ENCODE results near the gene SMARCAD1. TPM values are rescaled to one million over a fixed set of nuclear protein-coding genes. Genes with fewer than 3 reads are reported as not detected.

SMARCAD1 gene
- total and polyA plus RNA-seq, 9 donors: 10.2 to 30.5 (median 20.3) TPM

DNA sequence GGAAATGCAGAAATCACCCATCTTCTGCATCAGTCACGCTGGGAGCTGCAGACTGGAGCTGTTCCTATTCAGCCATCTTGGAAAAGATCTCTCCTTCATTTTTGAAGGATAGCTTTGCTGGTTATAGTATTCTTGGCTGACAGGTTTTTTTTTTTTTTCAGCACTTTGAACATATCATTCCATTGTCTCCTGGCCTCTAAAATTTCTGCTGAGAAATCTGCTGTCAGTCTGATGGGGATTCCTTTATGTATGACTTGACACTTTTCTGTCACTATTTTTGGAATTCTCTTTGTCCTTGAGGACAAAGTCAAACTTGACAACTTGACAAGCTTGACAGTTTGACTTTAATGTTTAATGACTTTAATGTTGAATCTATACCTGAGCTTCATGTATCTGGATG is 118.2 kb downstream of the SMARCAD1 start:
- no peak overlapping the region for H3K4me3 ChIP-seq
- no peak for TF ChIP-seq EP300 (IDR thresholded peaks at IDR 0.05)
- TF ChIP-seq, protein P1, sequence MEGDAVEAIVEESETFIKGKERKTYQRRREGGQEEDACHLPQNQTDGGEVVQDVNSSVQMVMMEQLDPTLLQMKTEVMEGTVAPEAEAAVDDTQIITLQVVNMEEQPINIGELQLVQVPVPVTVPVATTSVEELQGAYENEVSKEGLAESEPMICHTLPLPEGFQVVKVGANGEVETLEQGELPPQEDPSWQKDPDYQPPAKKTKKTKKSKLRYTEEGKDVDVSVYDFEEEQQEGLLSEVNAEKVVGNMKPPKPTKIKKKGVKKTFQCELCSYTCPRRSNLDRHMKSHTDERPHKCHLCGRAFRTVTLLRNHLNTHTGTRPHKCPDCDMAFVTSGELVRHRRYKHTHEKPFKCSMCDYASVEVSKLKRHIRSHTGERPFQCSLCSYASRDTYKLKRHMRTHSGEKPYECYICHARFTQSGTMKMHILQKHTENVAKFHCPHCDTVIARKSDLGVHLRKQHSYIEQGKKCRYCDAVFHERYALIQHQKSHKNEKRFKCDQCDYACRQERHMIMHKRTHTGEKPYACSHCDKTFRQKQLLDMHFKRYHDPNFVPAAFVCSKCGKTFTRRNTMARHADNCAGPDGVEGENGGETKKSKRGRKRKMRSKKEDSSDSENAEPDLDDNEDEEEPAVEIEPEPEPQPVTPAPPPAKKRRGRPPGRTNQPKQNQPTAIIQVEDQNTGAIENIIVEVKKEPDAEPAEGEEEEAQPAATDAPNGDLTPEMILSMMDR (IDR thresholded peaks at IDR 0.05): no peak
- no peak for TF ChIP-seq POLR2A (IDR thresholded peaks at IDR 0.05)
- H3K27ac ChIP-seq: no peak overlapping the region
- H3K9me3 ChIP-seq: no peaks in the 10 kb centered on the region
- no peaks in the 10 kb centered on the region for H3K4me1 ChIP-seq (ENCODE audit: insufficient read depth)
- intact Hi-C loops (cut with DNase I): no loop called here
- 86 to 88% (median 88%) methylated on average over 1 of the region's 1 CpG for WGBS, 3 donors
- no peaks in the 10 kb centered on the region for H3K27me3 ChIP-seq
- DNase-seq: no peak
- no peaks in the 10 kb centered on the region for H3K36me3 ChIP-seq

DNA sequence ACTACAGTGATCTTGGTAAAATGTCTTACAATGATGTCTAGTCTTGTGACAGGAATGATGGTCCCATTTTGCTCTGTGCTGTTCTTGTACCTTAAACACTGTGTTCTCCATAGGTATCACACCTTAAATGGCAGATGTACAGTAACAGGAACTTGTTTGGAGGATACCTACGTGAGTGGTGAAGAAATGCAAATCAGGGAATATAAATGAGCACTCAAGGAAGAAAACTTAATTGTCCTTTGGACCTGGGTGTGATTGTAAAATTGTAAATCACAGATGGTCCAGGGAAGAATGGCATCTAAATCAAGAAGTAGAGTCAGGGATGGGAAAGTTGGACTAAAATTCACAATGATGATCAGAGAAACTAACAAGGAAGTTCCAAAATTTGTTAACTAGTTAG is 122.3 kb downstream of the SMARCAD1 start:
- Histone ChIP-seq H3K4me3 (no peak overlapping the region), H3K9me3 (no peaks in the 10 kb centered on the region), H3K27me3 (no peaks in the 10 kb centered on the region), H3K36me3 (no peaks in the 10 kb centered on the region), H3K4me1 (ENCODE audit: insufficient read depth) (no peaks in the 10 kb centered on the region), H3K27ac (no peak overlapping the region)
- no peak for DNase-seq
- intact Hi-C loops (cut with DNase I): no loop called here
- TF ChIP-seq EP300 (IDR thresholded peaks at IDR 0.05): no peak
- TF ChIP-seq, protein P1 (IDR thresholded peaks at IDR 0.05): no peak
- no peak for TF ChIP-seq POLR2A (IDR thresholded peaks at IDR 0.05)
- WGBS, 3 donors: 49 to 62% (median 54%) methylated on average over 1 of the region's 1 CpG

- DNase-seq: no peak
- no peaks in the 10 kb centered on the region for H3K36me3 ChIP-seq
- TF ChIP-seq POLR2A (IDR thresholded peaks at IDR 0.05) (no peak), EP300 (IDR thresholded peaks at IDR 0.05) (no peak)
- TF ChIP-seq, protein P1 (IDR thresholded peaks at IDR 0.05): no peak
- no peaks in the 10 kb centered on the region for H3K9me3 ChIP-seq
- intact Hi-C loops (cut with DNase I): no loop called here
- WGBS, 3 donors: 50 to 66% (median 61%) methylated on average over 5 of the region's 5 CpGs
- H3K4me1 ChIP-seq (ENCODE audit: insufficient read depth): no peaks in the 10 kb centered on the region
- no peak overlapping the region for H3K4me3 ChIP-seq
- H3K27me3 ChIP-seq: no peaks in the 10 kb centered on the region
- no peak overlapping the region for H3K27ac ChIP-seq
Measured at GRCh38 chr4:94332983-94333590, 125.4 kb downstream of the SMARCAD1 start.

GRCh38 chr4:94333866-94334265 is 126.2 kb downstream of the SMARCAD1 start:
- intact Hi-C loops (cut with DNase I): no loop called here
- H3K36me3 ChIP-seq: no peaks in the 10 kb centered on the region
- no peaks in the 10 kb centered on the region for H3K27me3 ChIP-seq
- TF ChIP-seq, protein P1 (IDR thresholded peaks at IDR 0.05): no peak
- no peak for TF ChIP-seq EP300 (IDR thresholded peaks at IDR 0.05)
- TF ChIP-seq POLR2A (IDR thresholded peaks at IDR 0.05): no peak
- 77 to 82% (median 80%) methylated on average over 3 of the region's 3 CpGs for WGBS, 3 donors
- no peaks in the 10 kb centered on the region for H3K9me3 ChIP-seq
- no peak overlapping the region for H3K27ac ChIP-seq
- DNase-seq: no peak
- no peaks in the 10 kb centered on the region for H3K4me1 ChIP-seq (ENCODE audit: insufficient read depth)
- H3K4me3 ChIP-seq: no peak overlapping the region

Measured in ovary (tissue), 9 donors.